CD1c-positive myeloid dendritic cell (primary cell): ENCODE measurements around the gene SLC6A6.
"Not testable (repeated sequence)": the region's sequence is repeated elsewhere in the genome, so short reads cannot be mapped to it uniquely, and the experiment has no call there.

Source experiments
- DNase-seq: peaks from one replicate; pipeline ENCODE4 v3.0.0-alpha.2; 2016; ENCODE audit errors: extremely low spot score

Gene SLC6A6

DNA sequence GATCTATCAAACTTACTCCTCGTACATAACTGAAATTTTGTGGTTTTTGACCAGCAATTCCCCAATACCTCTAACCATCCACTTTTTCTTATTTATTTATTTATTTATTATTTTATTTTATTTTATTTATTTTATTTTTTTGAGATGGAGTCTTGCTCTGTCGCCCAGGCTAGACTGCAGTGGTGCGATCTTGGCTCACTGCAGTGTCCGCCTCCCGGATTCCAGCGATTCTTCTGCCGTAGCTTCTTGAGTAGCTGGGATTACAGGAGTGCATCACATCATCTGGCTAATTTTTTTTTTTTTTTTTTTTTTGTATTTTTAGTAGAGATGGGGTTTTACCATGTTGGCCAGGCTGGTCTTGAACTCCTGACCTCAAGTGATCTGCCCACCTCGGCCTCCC lies 35.3 kb downstream of the SLC6A6 start:
- not testable (repeated sequence) for DNase-seq

DNA sequence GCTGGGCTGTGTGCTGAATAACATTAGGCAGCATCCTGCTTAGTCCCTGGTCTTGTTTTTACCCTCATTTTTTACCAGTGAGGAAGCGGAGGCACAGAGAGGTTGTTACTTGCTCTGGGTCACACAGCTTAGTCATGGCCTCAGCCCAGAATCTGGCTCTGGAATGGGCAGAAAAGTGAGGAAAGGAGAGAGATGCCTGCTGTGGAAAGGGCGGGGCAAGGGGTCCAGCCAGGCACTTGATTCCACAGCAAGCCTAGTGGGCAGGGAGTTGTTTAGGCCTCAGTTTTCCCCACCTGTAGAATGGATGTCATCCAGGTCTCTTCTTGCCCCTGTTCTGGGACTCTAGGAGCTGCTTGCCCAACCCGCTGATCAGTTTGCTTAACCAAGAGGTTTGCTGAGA lies 35.9 kb downstream of the SLC6A6 start:
- DNase-seq = no peak

DNA sequence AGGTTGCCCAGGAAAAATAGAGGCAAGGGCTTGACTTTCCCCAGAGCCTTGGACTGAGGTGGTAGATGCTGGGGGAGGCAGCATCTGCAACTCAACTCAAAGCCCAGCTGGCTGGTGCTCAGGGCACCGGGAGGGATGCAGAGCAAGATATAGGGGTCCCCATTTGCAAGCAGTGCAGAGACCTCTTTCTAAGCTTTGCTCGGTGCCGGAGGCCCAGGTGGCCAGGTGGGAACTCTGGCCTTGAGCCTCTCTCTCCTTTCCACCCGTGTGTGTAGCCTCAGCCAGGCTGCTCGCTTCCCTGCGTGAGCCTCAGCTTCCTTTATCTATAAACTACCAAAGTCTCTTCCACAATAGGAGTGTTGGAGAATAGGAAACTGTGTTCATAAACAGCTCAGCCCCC lies 36.5 kb downstream of the SLC6A6 start:
- peak; percentile 19 for DNase-seq

DNA sequence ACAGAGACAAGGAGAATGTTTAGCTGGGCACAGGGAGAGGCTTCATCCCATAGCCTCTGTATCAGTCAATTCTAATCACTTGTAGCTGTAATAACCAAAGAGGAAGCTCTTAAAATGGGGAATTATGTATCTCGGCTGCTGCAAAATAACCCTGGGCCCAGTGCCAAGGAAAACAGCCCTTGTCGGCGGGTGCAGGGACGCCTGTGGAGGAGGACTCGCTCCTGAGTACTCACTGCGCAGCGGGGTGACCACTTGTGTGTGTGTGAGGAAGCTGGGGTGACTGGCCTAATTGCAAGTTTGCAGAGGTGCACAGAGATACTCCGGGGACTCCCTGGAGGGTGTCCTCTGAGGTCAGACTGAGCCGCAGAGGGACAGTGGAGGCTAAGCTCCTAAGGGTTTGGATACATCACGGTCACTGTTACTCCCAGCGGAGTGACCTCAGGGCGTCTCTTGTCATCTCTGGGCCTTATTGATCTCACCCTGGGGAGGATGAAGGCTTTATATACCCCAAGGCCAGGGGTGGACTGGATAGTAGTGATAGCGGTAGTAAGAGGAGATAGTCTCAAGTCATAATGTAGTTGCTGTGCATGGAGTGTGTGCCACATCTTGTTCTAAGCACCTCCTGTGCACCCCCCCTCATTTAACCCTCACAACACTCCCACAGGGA lies 37.2 kb downstream of the SLC6A6 start:
- peak; percentile 93 for DNase-seq

DNA sequence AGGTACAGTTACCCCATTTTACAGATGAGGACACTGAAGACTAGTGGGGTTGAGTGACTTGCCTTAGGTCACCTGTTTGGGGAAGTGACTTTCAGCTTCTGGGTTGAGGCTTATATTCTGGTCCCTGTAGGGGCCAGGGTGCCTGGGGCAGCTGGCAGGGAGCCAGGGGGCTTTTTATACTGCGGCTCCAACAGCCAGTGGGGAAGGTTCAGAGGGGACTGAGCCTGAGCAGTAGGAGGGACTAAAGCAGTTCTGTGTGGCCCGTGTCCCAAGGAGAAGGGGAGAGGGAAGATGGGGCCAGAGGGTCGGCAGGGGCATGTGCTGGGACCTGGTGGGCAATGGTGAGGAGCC lies 37.7 kb downstream of the SLC6A6 start:
- peak; percentile 45 for DNase-seq

DNA sequence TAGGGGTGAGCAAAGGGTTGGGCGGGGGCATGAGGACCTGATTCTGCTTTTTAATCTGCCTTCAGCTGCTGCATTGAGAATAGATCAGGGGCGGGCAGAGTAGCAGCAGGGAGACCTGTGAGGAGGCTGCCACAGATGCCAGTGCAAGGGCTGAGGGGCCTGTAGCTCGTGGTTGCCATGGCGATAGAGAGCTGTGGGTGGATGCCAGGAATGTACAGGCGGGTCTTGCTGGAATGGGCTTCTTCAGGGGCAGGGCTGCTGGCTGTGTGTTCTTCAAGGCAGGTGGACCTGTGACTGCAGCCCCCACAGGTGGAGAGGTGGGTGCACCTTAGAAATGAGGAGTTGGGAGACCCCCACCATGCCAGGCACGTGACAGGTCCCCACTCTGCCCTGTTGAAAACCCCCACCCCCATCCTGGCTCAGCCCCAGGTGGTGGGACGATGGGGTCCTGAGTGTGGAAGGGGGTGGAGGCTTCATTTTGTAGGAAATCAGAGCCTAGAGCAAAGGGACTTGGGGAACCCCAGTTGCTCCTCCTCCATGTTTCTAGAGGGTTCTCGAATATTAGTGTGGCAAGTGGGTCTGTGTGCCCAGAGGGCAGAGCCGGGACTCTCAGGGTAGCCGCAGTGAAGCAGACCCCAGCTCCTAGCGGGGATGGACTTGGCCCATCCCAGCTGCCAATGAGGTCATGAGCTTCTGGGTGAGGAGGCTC lies 38.3 kb downstream of the SLC6A6 start:
- DNase-seq = peak; percentile 29

DNA sequence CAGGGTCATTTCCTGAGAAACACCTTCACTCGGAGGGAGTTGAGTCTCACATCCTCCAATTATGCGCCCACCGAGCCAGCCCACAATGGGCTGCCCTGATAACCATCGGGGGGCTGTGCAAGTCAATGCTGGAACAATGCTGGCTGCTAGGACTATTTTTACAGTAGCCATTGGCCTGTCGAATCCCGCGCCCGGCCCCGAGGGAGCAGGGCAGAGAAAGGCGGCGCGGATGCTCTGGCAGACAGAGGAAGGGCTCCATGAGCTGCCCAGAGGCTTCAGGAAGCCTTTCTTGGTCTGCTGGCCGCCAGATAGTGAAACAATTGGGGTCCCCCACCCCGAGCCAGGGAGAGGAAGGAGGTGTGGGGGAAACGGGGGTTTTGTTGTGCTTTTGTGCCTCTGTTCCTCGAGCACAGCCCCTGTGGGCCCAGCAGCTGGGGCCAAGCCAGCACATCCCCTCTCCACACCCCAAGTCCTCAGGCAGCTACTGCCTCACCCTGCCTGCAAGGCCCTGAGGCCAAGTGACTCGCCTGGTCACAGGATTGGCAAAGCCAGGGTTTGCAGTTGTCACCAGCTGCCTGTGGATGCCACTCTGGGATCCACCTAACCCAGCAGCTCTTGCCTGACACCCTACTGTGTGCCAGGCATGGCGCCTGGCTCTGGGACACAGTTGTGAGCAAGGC lies 39.0 kb downstream of the SLC6A6 start:
- DNase-seq = no peak

DNA sequence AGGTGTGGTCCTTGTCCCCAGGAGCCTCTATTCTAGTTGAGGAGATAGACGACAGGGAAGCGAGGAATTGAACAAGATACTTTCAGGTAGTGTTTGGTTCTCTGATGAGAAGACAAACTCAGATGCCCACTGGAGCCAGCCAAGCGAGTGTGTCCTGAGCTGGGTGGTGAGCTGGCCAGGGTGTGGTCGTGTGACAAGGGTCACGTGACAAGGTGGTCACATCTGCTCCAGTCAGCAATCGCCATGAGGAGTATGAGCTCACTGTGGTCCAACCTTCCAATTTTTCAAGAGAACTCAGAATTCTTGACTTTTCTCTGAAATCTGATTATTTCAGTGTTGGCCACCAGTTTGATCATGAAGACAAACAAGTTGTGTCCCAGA lies 39.5 kb downstream of the SLC6A6 start:
- peak; percentile 29 for DNase-seq

DNA sequence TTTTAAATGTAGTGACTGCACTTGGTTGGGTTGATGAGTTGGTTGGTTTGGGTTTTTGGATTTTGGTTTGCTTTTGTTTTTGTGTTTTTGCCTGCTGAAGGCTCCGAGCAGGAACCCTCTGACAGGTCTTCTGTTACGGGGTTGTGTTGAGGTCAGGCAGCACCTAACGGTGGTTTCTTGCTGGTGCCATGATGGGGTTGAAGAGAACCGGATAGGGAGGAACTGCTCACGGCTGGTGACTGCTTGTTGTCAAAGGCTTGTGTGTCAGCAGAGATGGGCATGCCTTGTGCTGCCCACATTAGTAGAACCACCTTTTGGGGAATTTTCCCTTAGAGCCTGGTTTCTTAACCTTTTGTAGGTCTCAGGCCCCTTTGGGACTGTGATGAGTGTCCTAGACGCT lies 42.0 kb downstream of the SLC6A6 start:
- DNase-seq = no peak

DNA sequence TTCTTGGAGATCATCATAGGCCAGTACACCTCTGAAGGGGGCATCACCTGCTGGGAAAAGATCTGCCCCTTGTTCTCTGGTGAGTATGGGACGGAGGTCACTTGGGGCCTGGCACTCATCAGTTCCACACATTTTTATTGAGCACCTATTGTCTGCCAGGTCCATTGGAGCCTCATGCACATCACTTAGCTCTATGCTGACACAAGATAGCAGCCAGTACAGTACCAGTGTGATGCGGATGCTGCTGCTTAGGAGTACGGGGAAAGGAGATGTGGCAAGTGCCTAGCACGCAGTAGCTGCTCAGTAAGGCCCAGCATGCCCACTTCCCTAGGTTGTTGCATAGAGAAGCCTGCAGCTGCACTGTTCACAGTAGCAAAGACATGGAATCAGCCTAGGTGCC lies 43.4 kb downstream of the SLC6A6 start:
- no peak for DNase-seq

DNA sequence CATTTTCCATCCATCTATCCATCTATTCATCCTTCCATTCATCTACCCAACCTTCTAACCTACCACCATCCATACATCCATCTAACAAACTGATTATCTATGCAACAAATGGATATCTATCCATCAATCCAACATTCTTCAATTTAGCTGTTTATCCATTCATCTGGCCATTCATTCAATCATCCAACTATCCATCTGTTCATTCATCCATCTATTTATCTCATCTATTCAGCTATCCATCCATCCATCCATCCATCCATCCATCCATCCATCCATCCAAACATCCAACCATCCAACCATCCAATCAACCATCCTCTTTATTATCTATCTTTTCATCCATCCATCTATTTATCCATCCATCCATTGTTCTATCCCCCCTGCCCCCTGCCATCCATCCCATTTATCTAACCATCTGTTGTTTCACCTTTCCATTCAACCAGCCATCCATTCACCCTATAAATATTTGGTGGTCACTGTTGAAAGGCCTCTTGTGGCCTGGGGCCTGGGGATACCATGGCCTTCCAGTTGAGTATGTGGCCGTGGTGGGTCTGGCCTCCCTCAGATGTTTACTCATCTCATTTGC lies 44.7 kb downstream of the SLC6A6 start:
- DNase-seq = no peak

DNA sequence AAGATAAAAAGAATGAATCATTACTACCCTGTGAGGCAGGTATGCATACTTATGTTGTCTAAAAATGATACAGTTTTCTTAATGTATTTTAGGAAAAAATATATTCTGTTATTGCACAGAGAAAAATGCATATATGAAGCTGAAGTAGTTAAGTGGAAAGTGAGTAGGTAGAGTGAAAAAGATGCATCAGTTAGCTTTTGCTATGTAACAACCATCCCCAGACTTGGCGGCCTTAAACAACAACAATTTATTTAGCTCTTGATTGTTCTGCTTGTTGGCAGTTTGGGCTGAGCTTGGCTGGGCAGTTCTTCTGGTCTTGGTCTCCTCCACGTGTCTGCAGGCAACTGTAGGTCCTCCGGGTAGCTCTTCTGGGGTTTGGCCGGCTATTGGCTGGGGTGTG lies 45.7 kb downstream of the SLC6A6 start:
- no peak for DNase-seq

DNA sequence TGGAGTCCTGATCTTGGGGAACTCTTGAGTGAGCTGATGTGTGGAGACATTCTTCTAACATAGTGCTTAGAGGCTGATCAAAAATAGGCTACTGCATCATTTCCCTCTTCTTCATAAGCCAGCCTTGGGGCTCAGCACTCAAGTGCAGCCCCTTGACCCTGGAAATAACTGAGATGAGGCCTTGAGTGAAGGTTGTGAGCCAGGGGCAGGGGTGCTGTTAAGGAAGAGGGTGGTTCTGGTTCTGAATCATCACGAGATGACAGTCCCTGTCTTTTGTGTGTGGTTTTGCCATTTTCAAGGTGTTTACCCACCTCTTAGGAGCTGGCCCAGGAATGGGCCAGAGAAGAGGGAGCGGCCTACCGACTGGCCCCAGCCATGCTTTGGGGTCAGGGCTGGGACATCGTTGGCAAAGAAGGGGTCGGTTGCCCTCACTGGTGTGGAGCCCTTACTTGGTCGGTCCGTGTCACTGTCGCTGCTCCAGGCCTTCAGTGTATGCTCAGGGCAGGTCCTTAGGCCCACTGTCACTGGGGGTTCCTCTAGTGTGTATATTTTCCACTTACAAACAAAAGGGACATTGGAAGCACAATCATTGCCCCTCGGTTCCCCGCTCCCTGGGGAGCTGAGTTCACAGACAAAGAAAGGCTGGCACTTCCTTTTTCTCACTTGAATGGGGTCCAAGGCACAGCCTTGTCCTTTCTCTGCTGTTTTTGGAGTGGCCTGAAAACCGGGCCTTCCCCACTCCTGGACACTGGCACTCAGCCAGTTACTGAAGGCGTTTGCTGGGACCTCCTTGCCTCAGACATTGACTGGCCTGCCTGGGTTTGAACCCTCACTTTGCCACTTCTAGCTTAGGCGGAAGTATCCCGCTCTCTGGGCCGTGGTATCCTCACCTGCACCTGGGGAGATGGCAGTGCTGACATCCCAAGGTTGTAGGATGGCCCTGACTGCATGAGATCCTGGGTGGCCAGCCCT lies 46.6 kb downstream of the SLC6A6 start:
- DNase-seq = no peak

DNA sequence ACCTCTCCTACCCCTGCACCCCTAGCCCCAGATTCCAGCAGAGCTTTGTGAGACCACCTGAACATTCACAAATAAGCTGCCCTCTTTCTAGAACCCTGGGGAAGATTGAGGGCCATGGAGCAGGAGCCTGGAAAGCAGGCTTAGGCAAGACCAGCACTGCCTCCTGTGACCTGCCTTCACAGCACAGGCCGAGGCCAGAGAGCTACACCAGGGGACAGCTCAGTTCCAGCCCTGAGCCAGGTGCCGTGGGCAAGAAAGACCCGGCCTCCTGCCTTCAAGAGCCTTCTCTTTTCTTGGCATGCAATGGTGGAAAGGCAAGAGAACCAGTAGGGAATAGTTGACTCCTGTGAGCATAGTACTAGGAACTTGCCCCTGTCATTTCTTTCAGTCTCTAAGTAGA lies 48.1 kb downstream of the SLC6A6 start:
- no peak for DNase-seq

DNA sequence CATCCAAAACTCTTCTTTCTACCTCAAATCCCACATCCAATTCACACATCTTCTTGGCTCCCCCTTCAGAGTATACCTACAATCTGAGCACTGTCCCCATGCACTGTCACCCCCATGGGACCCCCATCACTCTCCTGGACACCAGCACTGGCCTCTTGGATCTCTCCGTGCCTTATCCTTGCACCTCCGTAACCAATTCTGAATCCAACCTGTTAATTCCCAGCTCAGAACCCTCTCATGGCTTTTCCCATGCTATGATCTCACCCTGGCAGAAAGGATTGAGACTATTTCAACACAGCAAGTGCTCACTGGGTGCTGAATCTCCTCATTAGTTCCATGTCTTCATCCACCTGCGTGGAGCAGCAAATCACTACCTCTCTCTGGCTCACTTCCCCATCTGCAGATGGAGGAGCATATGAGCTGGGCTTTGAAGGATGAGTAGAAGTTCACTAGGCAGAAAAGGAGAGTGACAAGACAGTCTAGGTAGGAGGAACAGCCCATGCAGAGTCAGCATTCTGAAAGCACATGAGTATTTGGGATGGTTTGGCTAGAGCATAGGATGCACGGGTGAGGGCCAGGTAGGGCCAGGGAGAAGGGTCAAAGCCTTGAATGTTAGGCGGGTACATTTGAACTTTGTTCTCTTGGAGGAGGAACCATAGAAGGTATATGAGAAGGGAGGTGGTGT lies 48.7 kb downstream of the SLC6A6 start:
- no peak for DNase-seq

DNA sequence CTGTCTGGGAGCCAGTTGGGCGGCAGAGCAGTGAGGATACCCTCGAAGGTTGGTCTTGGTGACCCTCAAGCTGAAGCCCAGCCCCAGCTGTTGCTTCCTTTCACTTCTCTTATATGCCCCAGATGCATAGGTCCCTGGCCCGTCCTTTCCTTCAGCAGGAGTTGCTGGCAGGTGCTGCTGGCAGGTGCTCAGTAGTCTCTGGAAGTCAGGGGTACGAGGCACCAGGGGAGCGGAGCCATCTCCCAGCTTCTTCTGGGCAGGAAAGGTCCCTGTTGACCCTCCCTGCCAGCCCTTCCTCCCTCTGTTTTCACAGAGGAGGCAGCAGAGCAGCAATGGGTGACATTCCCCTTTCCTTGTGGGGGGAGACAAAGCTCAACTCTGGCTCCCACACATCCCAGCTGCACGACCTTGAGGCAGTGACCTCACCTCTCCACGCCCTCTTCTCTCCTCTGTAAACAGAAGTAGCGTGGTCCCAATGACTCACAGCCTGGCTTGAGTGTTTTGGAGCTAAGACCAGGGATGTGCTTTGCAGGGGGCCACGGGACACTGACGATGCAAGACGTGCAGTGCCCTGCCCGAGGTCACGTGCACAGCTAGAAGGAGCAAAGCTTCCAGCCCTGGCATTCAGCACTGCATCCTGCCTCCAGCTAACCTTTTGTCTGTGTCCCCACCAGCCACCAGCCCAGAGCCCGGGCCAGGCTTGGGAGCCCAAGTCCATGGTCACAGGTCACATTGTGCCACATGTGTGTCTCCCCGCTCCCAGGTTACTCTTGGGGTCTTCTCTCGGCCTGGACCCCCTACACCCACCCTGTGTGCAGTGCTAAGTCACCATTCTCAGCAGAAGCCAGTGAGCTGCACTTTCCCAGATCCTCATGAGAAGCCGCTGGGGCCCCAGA lies 49.7 kb downstream of the SLC6A6 start:
- peak; percentile 24 for DNase-seq

DNA sequence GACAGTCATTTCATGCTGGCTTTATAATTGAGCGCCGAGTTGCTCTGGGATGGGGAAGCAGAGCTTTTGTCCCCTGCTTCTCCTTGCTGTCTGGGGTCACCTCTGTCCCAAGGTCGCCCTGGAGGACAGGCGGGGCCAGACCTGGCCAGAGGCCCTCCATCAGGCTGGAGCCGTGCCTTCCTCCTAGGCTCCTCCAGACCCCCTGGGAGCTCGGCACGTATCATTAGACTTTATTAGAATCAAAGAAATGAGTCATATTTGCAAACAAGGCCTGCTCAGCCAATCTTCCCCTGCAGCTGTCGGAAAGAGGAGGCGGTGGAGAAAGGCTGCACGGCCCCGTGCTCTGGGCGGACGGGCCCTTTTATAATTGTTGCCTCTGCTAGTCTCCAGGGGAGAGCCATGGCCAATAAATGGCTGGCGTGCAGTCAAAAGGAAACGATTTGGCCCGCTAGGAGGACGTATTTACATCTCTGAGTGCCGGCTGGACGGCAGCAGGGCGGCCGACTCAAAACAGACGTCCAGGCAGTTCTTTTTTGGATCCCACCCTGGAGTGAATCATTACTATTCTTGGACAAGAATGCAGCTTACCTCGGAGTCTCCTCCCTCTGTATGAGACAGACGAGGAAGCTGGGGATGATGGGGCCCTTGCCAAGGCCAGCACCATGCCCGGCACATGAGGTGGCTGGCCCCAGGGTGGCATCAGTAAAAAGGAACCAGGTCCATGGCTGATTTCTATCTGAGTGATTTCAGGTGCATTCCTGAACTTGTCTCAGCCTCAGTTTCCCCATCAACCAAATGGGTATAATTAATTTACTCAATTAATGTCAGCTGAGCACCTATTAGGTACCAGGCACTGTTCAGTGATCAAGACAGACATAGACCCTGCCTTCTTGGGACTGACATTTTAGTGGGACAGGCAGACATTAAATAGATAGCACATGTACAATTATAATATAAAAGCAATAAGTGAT lies 50.6 kb downstream of the SLC6A6 start:
- no peak for DNase-seq

DNA sequence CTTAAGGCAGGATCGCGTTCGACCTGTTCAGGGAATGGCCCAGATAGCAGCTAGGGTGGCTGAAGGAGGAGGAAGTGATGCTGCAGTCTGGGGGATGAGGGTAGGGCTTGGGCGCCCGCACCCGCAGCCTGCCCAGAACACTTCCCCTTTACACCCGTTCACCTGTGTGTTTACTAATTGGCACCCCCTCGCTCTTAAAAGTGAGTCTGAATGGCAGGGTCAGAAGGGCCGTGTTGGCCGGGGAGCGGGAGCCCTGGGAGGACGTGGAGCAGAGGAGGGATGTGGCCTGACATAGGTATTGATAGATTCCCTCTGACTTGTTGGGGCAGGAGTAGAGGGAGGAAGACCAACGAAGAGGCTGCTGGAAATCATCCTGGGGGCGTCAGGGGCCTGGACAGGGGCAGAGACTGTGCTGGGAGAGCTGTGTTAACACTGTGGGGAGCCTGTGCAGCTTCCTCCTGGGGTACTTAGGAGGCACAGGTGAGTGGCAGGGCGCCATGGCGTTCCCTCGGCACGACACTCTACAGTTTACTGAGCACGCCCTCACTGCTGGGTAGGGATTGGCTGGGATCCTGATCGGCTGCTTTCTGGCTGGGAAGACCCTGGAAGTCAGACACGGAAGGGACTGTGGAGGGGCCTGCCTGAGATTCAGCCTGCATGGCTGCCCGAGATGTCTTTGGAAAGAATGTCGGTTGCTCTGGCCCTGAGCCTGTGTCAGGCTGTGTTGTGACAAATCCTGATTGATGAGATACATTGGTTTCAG lies 51.7 kb downstream of the SLC6A6 start:
- DNase-seq = peak; percentile 26
